Umbilical cord (tissue), 1 donor: ENCODE data around the gene OPN1LW. TPM values are rescaled to one million over a fixed set of nuclear protein-coding genes. Genes with fewer than 3 reads are reported as not detected.

Experiments used
- total RNA-seq: library from RNA; depleted of rRNA; stranded (reverse); fragments of >200 nt; gene quantifications from one replicate; pipeline ENCODE4 v1.2.3, GENCODE V29; 2014; ENCODE audit warnings: low replicate concordance; ENCODE audit not compliant: insufficient read depth

Gene OPN1LW
- total RNA-seq, 1 donor from 2014 or later: not detected

Other genes with a start within 250 kb of the OPN1LW start
- 3.1 TPM for gene AVPR2, start 239.6 kb upstream of the OPN1LW start, total RNA-seq
- gene ARHGAP4, start 218.0 kb upstream of the OPN1LW start, total RNA-seq: 49.4 TPM
- gene NAA10, start 209.2 kb upstream of the OPN1LW start, total RNA-seq: 4.1 TPM
- 11.1 TPM for gene RENBP, start 199.6 kb upstream of the OPN1LW start, total RNA-seq
- gene HCFC1, start 172.4 kb upstream of the OPN1LW start, total RNA-seq: 7.2 TPM
- gene TMEM187, start 171.5 kb upstream of the OPN1LW start, total RNA-seq: 140 TPM
- gene IRAK1, start 124.3 kb upstream of the OPN1LW start, total RNA-seq: 43.1 TPM
- gene MECP2, start 46.5 kb upstream of the OPN1LW start, total RNA-seq: 18.8 TPM
- gene OPN1MW, start 38.4 kb downstream of the OPN1LW start, total RNA-seq: not detected
- gene OPN1MW2, start 75.5 kb downstream of the OPN1LW start, total RNA-seq: not detected
- not detected for gene OPN1MW3, start 113.3 kb downstream of the OPN1LW start, total RNA-seq
- gene TEX28, start 150.9 kb downstream of the OPN1LW start, total RNA-seq: not detected
- 22.4 TPM for gene TKTL1, start 151.6 kb downstream of the OPN1LW start, total RNA-seq
- 4,615 TPM for gene FLNA, start 230.4 kb downstream of the OPN1LW start, total RNA-seq
- 22.9 TPM for gene EMD, start 235.1 kb downstream of the OPN1LW start, total RNA-seq